HFF-Myc (cell line): ENCODE results near the gene ASAH2B.

Experiments used
- DNase-seq: peaks from one replicate; pipeline ENCODE4 v3.0.0-alpha.2; 2011; ENCODE audit warnings: low read depth; ENCODE audit errors: extremely low read depth
- H3K4me3 ChIP-seq: replicated peaks from 2 replicates; pipeline ENCODE4 v1.5.1; 2011; ENCODE audit warnings: low read depth, mild to moderate bottlenecking, control low read depth, low read length
- TF ChIP-seq, protein P1 (sequence below): IDR thresholded peaks from 2 replicates; pipeline ENCODE4 v1.5.1; 2012; ENCODE audit warnings: mild to moderate bottlenecking, low read depth, low read length, control low read depth; ENCODE audit errors: missing control alignments

ASAH2B gene

DNA sequence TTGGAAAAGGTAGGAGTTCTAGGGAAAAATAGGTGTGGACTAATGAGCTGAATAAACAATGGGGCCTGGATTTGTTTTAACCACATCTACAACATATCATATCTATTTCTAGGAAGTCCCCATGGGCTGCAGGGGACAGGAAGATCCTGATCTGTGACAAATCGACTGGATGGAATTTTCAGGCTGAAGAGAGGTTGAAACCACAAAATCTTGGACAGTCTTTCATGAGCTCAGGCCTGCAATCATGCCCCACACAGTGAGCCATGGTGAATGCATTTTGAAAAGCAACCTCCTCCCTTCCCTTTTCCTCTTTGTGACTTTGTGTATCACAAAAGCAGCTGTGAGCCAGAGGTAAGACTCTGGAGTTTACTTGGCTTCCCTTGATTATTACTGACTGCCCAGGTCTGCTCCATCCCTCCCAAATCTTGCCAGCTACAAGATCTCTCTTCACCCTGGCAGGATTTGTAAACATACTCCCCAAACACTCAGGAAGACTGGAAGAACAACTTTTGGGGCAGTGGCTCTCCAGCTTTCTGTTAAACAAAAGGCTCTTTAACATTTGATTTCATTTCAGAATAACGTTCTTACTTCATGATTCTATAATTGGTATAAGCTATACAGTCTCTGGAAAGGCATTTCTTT, 66.4 kb downstream of the ASAH2B start:
- no peak overlapping the region for H3K4me3 ChIP-seq
- DNase-seq = no peak
- TF ChIP-seq, protein P1, sequence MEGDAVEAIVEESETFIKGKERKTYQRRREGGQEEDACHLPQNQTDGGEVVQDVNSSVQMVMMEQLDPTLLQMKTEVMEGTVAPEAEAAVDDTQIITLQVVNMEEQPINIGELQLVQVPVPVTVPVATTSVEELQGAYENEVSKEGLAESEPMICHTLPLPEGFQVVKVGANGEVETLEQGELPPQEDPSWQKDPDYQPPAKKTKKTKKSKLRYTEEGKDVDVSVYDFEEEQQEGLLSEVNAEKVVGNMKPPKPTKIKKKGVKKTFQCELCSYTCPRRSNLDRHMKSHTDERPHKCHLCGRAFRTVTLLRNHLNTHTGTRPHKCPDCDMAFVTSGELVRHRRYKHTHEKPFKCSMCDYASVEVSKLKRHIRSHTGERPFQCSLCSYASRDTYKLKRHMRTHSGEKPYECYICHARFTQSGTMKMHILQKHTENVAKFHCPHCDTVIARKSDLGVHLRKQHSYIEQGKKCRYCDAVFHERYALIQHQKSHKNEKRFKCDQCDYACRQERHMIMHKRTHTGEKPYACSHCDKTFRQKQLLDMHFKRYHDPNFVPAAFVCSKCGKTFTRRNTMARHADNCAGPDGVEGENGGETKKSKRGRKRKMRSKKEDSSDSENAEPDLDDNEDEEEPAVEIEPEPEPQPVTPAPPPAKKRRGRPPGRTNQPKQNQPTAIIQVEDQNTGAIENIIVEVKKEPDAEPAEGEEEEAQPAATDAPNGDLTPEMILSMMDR = no peak

DNA sequence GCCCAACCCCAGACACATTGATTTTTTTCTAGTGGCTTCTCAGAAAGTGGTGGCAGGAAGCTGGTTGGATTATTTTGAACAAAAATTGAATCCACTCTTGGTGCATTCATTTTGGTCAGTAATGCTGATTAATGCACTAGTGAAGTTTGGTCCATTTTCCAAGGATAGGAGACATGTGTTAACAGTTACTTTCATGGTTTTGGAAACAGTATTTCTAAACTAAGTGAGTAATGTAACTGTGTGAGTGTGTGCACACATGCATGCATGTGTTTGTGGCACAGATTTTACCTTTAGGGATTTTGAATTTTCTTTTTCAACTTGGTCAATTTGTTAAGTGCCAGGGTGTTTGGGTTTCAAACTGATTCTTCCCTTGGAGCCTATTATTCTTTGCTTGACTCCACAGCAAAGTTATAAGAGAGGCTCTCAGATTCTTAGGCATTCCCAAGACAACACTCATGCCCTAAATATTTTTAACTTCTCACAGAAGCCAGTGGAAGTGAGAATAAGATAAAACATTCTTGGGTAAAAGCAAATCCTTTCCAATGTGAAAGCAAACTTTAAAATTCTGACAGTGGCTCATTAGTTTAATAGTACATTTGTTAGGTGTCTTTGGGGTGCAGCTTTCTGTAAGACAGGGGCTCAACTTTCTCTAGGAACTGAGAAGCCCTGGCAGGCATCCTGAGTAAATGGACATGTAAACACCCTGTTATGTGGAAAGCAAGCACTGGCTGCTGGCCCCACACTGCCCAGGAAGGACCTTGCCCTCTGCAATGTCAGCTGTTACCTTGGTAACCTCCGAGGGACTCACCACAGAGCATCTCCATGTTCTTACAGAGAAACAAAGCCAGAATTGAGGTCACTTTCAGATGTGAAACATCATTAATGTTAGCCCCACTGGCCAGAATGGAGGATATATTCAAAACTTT, 68.4 kb downstream of the ASAH2B start:
- TF ChIP-seq, protein P1 = no peak
- DNase-seq = no peak
- no peak overlapping the region for H3K4me3 ChIP-seq
